Chondrocyte (in vitro differentiated cells): ENCODE results near the gene MSANTD1. TPM values are rescaled to one million over a fixed set of nuclear protein-coding genes. Genes with fewer than 3 reads are reported as not detected.

Source experiments
- DNase-seq: peaks from one replicate; pipeline ENCODE4 v3.0.0; 2021; ENCODE audit warnings: mixed read lengths, low spot score
- H3K27ac Mint-ChIP-seq: one replicate; pipeline ENCODE4 v1.8.0; 2021; ENCODE audit warnings: mild to moderate bottlenecking, moderate library complexity, mixed read lengths; ENCODE audit not compliant: unreplicated experiment
- H3K27me3 Mint-ChIP-seq: 2 replicates; pipeline ENCODE4 v1.8.0; 2021; ENCODE audit warnings: low read depth, mixed read lengths
- H3K36me3 Mint-ChIP-seq: 2 replicates; pipeline ENCODE4 v1.8.0; 2021; ENCODE audit warnings: low read depth, mixed read lengths
- H3K4me1 Mint-ChIP-seq: 2 replicates; pipeline ENCODE4 v1.8.0; 2021; ENCODE audit warnings: low read depth, mild to moderate bottlenecking, mixed read lengths
- H3K4me3 Mint-ChIP-seq: one replicate; pipeline ENCODE4 v1.8.0; 2021; ENCODE audit warnings: mild to moderate bottlenecking, moderate library complexity, mixed read lengths; ENCODE audit not compliant: unreplicated experiment
- H3K9me3 Mint-ChIP-seq: 2 replicates; pipeline ENCODE4 v1.8.0; 2021; ENCODE audit warnings: low read depth, mixed read lengths
- CTCF ChIP-seq: fragments of 200-600 bp; sonication (generic); IDR thresholded peaks from 2 replicates; pipeline ENCODE4 v1.5.0; 2021; ENCODE audit warnings: antibody characterized with exemption, mild to moderate bottlenecking, moderate library complexity
- total RNA-seq: library from RNA; stranded (reverse); gene quantifications from 3 replicates; pipeline ENCODE4 v1.2.1, GENCODE V29; 2021

MSANTD1 gene
- total RNA-seq, 1 donor from 2014 or later = 0.55 TPM

- Mint-ChIP-seq H3K36me3 (peaks cover 5% of the 10 kb centered on the region), H3K27me3 (no peaks in the 10 kb centered on the region), H3K27ac (peak overlapping the region; percentile 95), H3K4me1 (peaks cover 23% of the 10 kb centered on the region), H3K9me3 (no peaks in the 10 kb centered on the region), H3K4me3 (peak overlapping the region; percentile 88)
- TF ChIP-seq CTCF = no peak
- DNase-seq = no peak
Observed at GRCh38 chr4:3291411-3291968, 42.5 kb downstream of the MSANTD1 start.

- TF ChIP-seq CTCF = no peak
- H3K4me3 Mint-ChIP-seq = peak overlapping the region; percentile 88
- DNase-seq = no peak
- no peaks in the 10 kb centered on the region for H3K27me3 Mint-ChIP-seq
- H3K27ac Mint-ChIP-seq = peak overlapping the region; percentile 95
- H3K9me3 Mint-ChIP-seq = peaks cover under 1% of the 10 kb centered on the region
- H3K36me3 Mint-ChIP-seq = peaks cover 5% of the 10 kb centered on the region
- H3K4me1 Mint-ChIP-seq = peaks cover 23% of the 10 kb centered on the region
Observed at GRCh38 chr4:3291969-3292570, 43.1 kb downstream of the MSANTD1 start.

- peak within 1 kb of the TSS; percentile 90 for H3K4me3 Mint-ChIP-seq
- DNase-seq = no peak
- peaks cover 9% of the 10 kb centered on the region for H3K36me3 Mint-ChIP-seq
- peaks cover 8% of the 10 kb centered on the region for H3K9me3 Mint-ChIP-seq
- TF ChIP-seq CTCF = peak; percentile 15
- H3K4me1 Mint-ChIP-seq = peaks cover 23% of the 10 kb centered on the region
- H3K27ac Mint-ChIP-seq = peak within 1 kb of the TSS; percentile 95
- no peaks in the 10 kb centered on the region for H3K27me3 Mint-ChIP-seq
Observed at GRCh38 chr4:3292571-3293400, 43.8 kb downstream of the MSANTD1 start, which contains the start of gene RGS12. Gene RGS12 (plus strand): TSS chr4:3293021. CDS start chr4:3316171, 23,150 bp downstream.

GRCh38 chr4:3293401-3294391, 44.7 kb downstream of the MSANTD1 start:
- DNase-seq = no peak
- Mint-ChIP-seq H3K4me3 (peak overlapping the region; percentile 90), H3K27ac (peak overlapping the region; percentile 78), H3K36me3 (peaks cover 10% of the 10 kb centered on the region), H3K4me1 (peaks cover 23% of the 10 kb centered on the region), H3K9me3 (peaks cover 15% of the 10 kb centered on the region), H3K27me3 (no peaks in the 10 kb centered on the region)
- TF ChIP-seq CTCF = no peak
